GM12875 (cell line): ENCODE results near the gene STAB1.

Source experiments
- H3K4me3 ChIP-seq: one replicate; pipeline ENCODE4 v1.5.1; 2011; ENCODE audit warnings: low read depth, low read length, control low read depth
- CTCF ChIP-seq: IDR thresholded peaks from 2 replicates; pipeline ENCODE4 v1.5.1; 2011; ENCODE audit warnings: low read depth, mild to moderate bottlenecking, control low read depth, inconsistent platforms, low read length, moderate library complexity, borderline replicate concordance; ENCODE audit not compliant: insufficient read depth

Gene STAB1

DNA sequence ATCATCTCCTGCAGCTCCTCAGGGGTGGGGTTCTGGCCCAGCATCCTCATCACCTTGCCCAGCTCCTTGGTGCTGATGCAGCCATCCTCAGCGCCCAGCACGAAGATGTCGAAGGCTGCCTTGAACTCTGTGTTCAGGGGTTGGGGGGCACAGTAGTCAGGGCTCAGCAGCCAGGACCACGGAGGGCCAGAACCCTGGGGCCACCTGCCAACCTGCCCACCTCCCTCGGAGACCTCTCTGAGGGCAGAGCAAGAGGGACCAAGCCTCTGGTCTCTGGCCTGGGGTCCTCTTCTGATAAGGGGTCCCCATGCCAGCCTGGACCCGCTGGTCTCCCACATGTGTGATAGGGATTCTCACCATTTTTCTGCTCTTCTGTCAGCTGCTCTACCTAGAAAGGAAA lies 43.0 kb upstream of the STAB1 start:
- TF ChIP-seq CTCF: no peak
- no peak overlapping the region for H3K4me3 ChIP-seq

- TF ChIP-seq CTCF: no peak
- H3K4me3 ChIP-seq: no peak overlapping the region
Observed at GRCh38 chr3:52452570-52453221, 42.4 kb upstream of the STAB1 start.

DNA sequence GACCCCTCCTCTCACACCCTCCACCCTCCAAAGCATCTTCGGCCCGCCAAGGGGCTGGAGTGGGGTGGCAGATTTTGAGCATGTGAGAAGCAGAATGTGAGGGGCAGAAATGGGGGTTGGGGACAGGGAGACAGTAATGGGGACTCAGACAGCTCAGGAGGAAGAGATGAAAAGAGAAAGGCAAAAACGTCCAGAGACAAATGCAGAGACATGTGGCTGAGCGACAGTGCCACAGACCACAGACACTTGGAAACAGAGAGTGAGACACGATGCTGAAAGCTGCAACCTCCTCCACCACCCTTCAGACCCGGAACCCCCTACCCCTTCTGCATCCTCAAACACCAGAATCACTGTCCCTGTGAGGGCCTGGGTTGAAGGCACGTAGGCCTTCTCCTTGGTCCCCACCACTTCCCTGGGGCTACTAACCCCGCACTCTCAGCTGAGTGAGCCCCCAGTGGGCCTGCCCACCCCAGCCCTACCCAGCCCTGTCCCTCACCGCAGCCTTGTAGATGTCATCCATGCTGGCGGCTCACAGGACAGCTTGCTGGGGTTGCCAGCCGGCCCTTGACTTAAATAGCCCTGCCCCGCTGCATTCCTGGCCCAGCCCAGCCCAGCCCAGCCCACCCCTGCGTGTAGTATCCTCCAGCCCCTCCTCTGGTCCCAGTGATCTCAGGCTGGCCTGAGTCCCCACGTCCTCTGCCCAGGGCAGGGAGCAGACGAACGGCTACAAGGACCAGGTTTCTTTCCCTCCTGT lies 41.5 kb upstream of the STAB1 start, which contains the start of gene TNNC1:
Gene TNNC1 (minus strand): TSS at position 546 of the 754 bp plus-strand sequence. CDS start 26 bp downstream, at position 520.
- H3K4me3 ChIP-seq: peak within 1 kb of the TSS; percentile 87
- TF ChIP-seq CTCF: no peak

GRCh38 chr3:52454250-52454937 lies 40.7 kb upstream of the STAB1 start:
- no peak for TF ChIP-seq CTCF
- H3K4me3 ChIP-seq: peak overlapping the region; percentile 87

DNA sequence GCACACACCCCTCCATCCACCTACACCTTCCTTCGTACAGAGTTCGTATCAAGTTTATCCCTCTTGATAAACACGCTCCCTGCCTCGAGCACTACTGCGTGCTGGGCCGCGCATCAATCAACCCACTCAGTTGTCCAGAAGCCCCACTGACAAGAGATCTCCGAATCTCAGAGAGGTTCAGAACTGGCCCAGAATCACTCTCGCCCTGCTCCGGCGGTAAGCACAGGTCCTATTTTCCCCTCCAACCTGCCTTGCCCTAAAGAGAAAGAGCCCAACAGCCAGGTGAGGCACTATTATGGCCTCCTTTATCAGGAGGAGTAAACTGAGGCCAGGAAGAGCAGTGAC lies 40.2 kb upstream of the STAB1 start:
- peak overlapping the region; percentile 87 for H3K4me3 ChIP-seq
- no peak for TF ChIP-seq CTCF

DNA sequence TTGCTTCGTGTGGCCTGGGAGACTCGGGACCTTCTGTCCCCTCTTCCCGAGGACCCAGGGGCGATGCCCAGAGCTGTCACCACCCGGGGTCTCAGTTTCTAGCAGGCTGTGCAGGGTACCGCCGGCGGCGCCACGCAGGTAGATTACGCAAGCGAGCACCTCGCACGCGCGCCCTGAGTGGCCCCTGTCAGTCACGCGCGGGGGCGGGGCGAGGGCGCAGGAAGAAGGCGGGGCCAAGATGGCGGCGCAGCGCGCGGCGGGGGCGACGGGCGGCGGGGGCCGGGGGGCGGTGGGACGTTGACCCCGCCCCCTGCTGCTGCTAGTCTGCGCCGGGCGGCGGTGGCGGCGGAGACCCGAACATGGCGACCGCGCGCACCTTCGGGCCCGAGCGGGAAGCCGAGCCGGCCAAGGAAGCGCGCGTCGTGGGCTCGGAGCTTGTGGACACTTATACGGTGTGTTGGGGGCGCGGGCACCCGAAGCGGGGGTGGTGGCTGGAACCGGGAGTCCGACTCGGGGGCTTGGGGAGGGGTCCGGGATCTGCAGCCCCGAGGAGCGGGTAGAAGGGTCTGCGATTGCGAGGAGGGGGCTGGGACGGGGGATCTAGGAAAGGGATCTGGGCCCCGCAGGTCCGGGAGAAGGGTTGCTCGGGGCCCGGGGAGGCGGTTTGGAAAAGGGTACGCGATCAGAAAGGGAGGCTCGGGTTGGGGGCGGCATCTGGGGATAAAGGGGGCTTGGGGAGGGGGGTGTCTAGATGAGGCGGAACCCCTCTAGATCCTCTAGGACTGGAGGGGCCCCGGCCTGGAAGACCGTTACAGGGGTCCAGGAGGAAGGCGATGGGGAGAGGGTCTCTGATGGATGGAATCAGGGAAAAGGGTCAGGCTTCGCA lies 39.6 kb upstream of the STAB1 start, which contains the start of gene NISCH:
Gene NISCH (plus strand): TSS at position 322 of the 886 bp plus-strand sequence. CDS start 38 bp downstream, at position 360.
- H3K4me3 ChIP-seq: peak within 1 kb of the TSS; percentile 87

More for the DNA sequence above, 39.6 kb upstream of the STAB1 start, which contains the start of gene NISCH:
- no peak for TF ChIP-seq CTCF
